Stimulated activated CD4-positive, alpha-beta T cell treated with anti-CD3 and anti-CD28 coated beads, Interleukin-4, amount 100 ng/mL, for 48 hours (primary cell): ENCODE data around the gene COQ8A.

Experiments
- DNase-seq, 2 donors: peaks; one replicate each; pipeline ENCODE4 v3.0.0-alpha.2; 2020; ENCODE audit warnings: low read depth in 2 of 2

Gene COQ8A

GRCh38 chr1:226973898-226974543, 33.9 kb downstream of the COQ8A start:
- no peak for DNase-seq

DNA sequence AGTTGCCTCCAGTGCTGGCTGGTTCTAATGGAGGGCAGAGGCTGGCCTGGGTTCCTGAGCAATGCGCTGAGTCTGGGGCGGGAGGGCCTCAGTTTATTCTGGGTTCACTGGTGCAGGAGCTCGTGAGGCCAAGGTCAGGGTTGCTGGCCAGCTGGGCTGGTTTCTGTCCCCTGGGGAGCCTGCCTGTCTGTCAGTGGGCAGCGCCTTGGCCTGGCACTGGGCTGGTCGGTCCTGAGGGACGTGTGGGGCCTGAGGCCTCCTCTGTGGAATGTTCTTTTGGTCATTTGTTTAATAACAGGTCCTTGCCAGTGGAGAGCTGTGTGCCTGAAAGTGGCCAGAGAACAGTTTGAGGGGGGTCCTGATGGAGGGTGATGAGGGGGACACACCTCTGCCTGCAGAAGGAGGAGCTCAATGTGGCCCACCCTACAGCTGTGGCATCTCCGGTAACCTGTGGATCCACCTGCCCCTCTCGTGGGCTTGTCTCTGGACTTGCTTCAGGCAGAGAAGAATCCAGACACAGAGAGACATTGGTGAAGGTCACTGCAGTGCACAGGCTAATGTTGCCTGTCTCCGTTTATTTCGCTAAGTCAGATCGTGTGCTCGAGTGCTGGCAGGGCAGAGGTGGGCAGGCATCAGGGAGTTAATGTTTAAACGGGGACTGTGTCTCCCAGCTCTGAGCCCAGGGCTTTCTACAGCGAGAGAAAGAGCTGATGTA, 34.6 kb downstream of the COQ8A start:
- DNase-seq = no peak

DNA sequence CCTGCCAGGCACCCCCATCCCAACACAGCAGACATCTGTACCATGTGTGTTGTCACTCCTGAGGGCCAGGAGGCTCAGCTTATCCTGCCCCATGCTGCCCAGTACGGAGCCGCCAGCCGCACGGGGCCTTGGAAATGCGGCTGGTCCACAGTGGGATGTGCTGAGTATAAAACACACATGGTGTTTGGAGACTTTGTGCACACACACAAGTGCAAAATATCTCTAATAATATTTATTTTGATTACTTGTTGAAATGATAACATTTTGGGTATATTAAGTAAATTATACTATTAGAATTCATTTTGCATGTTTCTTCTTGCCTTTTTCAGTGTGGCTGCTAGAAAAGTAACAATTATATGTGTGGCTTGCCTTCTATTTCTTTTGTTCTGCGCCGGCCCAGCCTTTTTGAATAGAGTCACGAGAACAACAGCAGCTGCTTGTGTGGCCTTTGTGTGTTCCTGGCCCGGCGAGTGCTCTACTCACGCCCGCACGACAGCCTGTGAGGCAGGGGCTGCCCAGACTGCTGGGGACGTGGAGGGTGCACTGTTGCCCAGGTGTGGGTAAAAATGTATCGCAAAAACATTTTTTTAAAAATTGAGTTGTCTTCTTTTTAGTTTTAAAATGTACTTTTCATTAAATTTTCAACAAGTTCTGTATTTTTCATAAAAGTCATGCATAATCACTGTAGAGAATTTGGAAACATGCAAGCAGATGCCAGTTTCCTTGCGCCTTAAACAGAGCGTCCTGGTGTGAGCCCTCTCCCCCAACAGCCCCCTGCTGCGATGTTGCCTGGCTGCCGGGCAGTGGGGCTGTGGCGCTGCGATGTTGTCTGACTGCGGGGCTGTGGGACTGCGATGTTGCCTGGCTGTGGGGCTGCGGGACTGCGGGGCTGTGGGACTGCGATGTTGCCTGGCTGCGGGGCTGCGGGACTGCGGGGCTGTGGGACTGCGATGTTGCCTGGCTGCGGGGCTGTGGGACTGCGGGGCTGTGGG, 35.5 kb downstream of the COQ8A start:
- DNase-seq = no peak

GRCh38 chr1:226976276-226976977, 36.3 kb downstream of the COQ8A start:
- no peak for DNase-seq

DNA sequence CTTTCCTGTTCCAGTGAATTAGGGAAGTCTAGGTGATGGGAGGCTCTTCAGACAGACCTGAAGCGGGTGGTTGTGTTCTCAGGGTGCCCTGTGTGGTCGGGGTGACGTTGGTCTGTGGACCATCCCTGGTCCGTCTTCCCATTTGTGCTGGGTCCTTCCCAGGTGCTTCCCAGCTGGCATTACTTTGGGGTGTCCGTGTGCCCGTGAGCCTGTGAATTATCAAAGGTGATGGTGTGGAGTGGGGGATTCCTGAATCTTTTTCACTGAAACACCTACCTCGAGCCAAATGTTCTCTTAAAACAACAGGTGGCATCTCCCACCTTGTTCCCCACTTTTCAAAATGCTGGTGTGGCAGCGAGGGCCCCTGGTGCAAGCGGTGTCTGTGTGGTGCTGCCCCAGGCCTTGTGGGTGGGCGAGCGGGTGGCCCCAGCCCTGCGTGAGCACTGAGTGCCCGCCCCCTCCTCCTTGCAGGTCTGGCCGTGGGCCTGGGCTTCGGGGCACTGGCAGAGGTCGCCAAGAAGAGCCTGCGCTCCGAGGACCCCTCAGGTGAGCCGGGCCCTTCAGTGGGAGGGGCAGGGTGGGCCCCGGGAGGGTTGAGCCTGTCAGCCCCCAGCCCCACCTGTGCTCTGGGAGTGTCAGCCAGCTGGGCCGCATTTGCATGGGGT, 37.0 kb downstream of the COQ8A start:
- no peak for DNase-seq

- no peak for DNase-seq
These were observed 37.7 kb downstream of the COQ8A start for GRCh38 chr1:226977643-226978431.

DNA sequence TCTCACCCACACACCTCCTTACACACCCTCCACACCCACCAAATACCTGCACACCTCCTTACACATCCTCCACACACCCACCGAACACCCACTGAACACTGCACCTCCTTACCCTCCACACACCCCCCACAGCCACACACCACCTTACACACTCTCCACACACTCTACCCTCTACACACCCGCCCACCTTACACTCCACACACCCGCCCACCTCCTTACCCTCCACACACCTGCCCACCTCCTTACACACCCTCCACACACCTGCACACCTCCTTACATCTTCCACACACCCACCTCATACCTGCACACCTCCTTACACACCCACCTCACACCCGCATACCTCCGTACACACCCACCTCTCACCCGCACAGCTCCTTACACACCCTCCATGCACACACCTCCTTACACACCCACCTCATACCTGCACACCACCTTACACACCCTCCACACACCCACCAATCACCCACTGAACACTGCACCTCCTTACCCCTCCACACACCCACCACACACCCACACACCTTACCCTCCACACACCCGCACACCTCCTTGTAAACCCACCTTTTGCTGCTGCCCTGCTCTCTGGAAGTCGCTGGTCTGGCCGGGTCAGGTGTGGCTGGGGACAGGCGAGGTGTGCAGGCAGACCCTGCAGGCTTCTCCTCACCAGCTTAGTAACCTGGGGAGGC, 38.5 kb downstream of the COQ8A start:
- no peak for DNase-seq

- no peak for DNase-seq
These were observed 39.0 kb downstream of the COQ8A start for GRCh38 chr1:226979115-226979516.

GRCh38 chr1:226979517-226980121, 39.5 kb downstream of the COQ8A start:
- no peak for DNase-seq

- no peak for DNase-seq
These were observed 40.0 kb downstream of the COQ8A start for GRCh38 chr1:226980122-226980560.

GRCh38 chr1:226980565-226981385, 40.7 kb downstream of the COQ8A start:
- DNase-seq = no peak

DNA sequence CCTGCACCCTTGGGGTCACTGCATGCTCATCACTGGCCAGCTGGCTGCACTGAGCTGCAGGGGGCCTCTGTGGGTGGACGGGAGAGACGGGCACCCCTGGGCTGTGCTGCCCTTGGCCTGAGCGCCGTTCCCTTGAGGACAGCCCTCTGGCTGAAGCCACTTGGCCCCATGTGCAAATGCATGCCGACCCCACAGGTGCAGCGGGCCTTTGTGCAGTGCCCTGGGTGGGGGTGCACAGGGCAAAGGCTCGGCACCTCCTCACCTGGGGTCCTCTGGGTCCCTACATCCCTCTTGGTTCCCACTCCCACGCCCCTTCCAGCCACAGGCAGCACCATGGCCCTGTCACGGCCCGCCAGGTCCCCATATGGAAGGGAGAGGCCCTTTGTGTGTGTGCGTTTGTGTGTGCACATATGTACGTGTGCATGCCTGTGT, 41.3 kb downstream of the COQ8A start:
- DNase-seq = no peak

DNA sequence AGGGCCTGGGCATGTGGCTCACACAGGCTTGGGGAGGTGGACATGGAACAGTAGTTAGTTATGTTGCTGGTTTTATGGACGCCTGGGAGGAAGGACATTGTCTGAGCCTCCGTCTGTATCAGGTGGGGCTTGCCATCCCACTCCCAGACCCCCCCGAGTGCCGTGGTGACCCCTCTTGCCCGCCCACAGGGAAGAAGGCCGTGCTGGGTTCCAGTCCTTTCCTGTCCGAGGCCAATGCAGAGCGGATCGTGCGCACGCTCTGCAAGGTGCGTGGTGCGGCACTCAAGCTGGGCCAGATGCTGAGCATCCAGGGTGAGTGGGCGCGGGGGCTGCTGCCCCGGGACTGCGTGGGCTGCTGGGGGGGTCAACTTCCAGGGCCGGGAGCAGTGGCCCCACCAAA, 41.7 kb downstream of the COQ8A start:
- DNase-seq = no peak

DNA sequence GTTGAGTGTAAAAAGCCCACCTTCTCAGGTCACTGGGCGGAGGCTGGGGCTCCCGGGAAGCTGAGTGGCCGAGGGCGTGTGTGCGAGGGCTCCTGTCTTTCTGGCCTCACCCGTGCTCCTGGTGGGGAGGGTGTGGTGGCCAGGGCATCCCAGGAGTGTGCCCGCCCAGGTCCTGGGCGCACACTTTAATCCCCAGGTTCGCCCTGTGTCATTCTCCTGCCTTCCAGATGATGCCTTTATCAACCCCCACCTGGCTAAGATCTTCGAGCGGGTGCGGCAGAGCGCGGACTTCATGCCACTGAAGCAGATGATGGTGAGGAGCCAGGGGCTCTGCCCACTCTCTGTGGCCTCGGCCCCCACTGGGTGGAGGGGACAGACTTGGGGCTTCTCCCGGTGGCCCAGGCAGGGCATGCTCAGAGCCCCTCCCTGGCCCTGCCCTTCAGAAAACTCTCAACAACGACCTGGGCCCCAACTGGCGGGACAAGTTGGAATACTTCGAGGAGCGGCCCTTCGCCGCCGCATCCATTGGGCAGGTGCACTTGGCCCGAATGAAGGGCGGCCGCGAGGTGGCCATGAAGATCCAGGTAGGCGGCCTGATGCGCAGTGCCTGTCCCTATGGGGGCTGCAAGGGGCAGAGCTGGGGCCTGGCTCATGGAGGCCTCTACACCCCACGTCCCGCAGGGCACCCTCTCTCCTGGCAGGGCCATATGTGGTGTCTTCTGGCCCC, 42.5 kb downstream of the COQ8A start:
- DNase-seq = no peak

- no peak for DNase-seq
These were observed 43.3 kb downstream of the COQ8A start for GRCh38 chr1:226983247-226983991.

DNA sequence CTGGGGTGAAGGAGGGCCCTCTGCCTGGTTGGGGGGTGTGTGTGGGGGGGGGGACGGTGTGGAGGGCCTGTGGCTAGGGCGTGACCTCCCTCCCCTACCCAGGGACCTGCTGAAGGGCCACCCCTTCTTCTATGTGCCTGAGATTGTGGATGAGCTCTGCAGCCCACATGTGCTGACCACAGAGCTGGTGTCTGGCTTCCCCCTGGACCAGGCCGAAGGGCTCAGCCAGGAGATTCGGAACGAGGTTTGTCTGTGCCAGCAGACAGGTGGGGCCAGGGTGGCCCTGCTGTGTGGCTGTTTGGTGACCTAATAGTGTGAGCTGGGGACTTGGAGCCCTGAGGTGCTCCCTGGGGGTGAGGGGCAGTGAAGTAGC, 43.9 kb downstream of the COQ8A start:
- DNase-seq = no peak
